Activated CD4-positive, alpha-beta T cell treated with anti-CD3 and anti-CD28 coated beads, Interleukin-2, amount 50 U/mL, for 4 hours (primary cell): Measurements from ENCODE around the gene PLEKHO2.

Source experiments
- DNase-seq, 2 experiments: peaks; one replicate each; pipeline ENCODE4 v3.0.0-alpha.2; 2020

Gene PLEKHO2

DNA sequence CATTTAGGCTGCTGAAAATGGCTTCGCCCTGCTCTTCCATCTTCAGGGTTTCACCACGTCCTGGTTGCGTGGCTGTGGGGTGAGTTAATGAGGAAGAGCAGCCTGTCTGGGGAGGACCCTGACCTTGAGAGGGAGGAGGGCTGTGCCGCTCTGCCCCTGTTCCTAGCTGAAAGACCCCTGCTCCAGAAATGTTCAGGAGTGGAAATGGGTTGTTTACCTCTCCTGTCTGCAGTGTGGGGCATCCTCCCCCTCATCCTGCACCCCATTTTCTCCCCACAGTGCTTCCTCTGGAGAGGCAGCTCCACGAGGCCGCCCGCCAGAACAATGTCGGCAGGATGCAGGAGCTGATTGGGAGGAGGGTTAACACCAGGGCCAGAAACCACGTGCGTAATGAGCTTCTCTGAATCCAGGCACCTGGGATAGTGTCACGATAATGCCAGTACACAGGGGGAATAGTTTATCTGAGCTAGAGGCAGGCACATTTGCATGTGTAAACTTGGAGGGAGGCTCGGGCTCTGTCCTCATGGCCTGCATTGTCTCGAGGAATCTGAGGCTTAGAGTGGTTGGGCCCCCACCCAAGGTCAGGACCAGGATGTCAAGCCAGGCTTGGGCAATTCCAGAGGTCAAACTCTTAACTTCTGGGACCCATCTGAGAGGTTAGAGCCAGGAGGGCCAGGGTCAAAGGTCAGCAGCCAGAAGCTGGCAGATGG lies 74.0 kb downstream of the PLEKHO2 start:
- no peak for DNase-seq

DNA sequence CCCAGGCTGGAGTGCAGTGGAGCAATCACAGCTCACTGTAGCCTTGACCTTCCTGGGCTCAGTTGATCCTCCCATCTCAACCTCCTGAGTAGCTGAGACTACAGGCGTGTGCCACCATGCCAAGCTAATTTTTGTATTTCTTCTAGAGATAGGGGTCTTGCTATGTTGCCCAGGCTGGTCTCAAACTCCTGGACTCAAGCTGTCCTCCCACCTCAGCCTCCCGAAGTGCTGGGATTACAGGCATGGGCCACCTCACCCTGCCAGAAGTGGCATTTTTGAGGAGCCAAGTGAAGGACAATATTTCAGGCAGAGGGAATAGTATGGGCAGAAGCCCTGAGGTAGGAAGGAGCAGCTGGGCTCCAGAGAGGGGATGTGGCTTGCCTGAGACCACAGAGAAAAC lies 74.7 kb downstream of the PLEKHO2 start:
- no peak for DNase-seq

DNA sequence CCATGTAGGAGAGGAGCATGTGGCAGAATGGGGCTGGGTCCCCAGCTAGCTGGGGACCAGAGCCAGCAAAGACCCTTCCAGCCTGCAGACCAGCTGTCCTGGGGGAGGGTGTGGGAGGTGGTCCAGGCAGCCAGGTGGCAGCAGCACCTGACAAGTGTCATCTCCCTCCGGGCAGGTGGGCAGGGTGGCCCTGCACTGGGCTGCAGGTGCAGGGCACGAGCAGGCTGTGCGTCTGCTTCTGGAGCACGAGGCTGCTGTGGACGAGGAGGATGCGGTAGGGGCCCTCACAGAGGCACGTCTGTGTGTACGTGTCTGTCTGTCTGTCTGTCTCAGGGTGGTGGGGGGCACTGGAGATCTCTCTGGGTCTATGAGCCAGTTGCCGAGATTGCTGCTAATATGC lies 75.5 kb downstream of the PLEKHO2 start:
- no peak for DNase-seq
